Activated CD4-positive, alpha-beta T cell treated with anti-CD3 and anti-CD28 coated beads, Interleukin-2, amount 50 U/mL, for 16 hours (primary cell): ENCODE measurements around the gene CTNNA1.
"Not testable (repeated sequence)": the region's sequence is repeated elsewhere in the genome, so short reads cannot be mapped to it uniquely, and the experiment has no call there.

Experiments
- DNase-seq: peaks from one replicate; pipeline ENCODE4 v3.0.0-alpha.2; 2020

The CTNNA1 gene

GRCh38 chr5:138820695-138821094 is 67.5 kb downstream of the CTNNA1 start:
- DNase-seq = no peak

GRCh38 chr5:138824516-138824915 is 71.3 kb downstream of the CTNNA1 start:
- DNase-seq = no peak

- no peak for DNase-seq
Measured at GRCh38 chr5:138824924-138825863, 72.0 kb downstream of the CTNNA1 start.

GRCh38 chr5:138828556-138828955 is 75.3 kb downstream of the CTNNA1 start:
- no peak for DNase-seq

GRCh38 chr5:138829341-138829740 is 76.1 kb downstream of the CTNNA1 start:
- no peak for DNase-seq

- no peak for DNase-seq
Measured at GRCh38 chr5:138831703-138832102, 78.5 kb downstream of the CTNNA1 start.

GRCh38 chr5:138832218-138832617 is 79.0 kb downstream of the CTNNA1 start:
- DNase-seq = no peak

GRCh38 chr5:138833080-138833479 is 79.9 kb downstream of the CTNNA1 start:
- no peak for DNase-seq

- no peak for DNase-seq
Measured at GRCh38 chr5:138833726-138834480, 80.7 kb downstream of the CTNNA1 start.

GRCh38 chr5:138834853-138835252 is 81.6 kb downstream of the CTNNA1 start:
- not testable (repeated sequence) for DNase-seq

GRCh38 chr5:138837160-138837559 is 83.9 kb downstream of the CTNNA1 start:
- no peak for DNase-seq

GRCh38 chr5:138840103-138840502 is 86.9 kb downstream of the CTNNA1 start:
- DNase-seq = no peak

- no peak for DNase-seq
Measured at GRCh38 chr5:138841531-138841930, 88.3 kb downstream of the CTNNA1 start.

- DNase-seq = no peak
Measured at GRCh38 chr5:138843316-138844124, 90.3 kb downstream of the CTNNA1 start.

- no peak for DNase-seq
Measured at GRCh38 chr5:138844125-138844461, 90.9 kb downstream of the CTNNA1 start.

- DNase-seq = no peak
Measured at GRCh38 chr5:138844812-138845513, 91.7 kb downstream of the CTNNA1 start.

- DNase-seq = no peak
Measured at GRCh38 chr5:138849439-138849838, 96.2 kb downstream of the CTNNA1 start.

- no peak for DNase-seq
Measured at GRCh38 chr5:138849882-138850281, 96.7 kb downstream of the CTNNA1 start.

GRCh38 chr5:138850865-138851435 is 97.7 kb downstream of the CTNNA1 start:
- DNase-seq = no peak

GRCh38 chr5:138853132-138853531 is 99.9 kb downstream of the CTNNA1 start:
- DNase-seq = no peak

GRCh38 chr5:138867011-138867410 is 113.8 kb downstream of the CTNNA1 start:
- no peak for DNase-seq

GRCh38 chr5:138869038-138869437 is 115.8 kb downstream of the CTNNA1 start:
- no peak for DNase-seq
